Smooth muscle cell (in vitro differentiated cells): ENCODE results near the gene PDK2. TPM values are rescaled to one million over a fixed set of nuclear protein-coding genes. Genes with fewer than 3 reads are reported as not detected.
A peak's percentile ranks its signal among the peaks of the same experiment; 100 is the strongest.

Experiments used
- DNase-seq: peaks from one replicate; lab custom pipeline; 2025; ENCODE audit not compliant: unreplicated experiment; lab: John Stamatoyannopoulos, UW
- H2AFZ ChIP-seq: fragments of 200-600 bp; sonication (generic); 2 replicates; pipeline ENCODE4 v1.6.0; 2016; ENCODE audit warnings: antibody characterized with exemption, low read depth, mild to moderate bottlenecking
- H3F3A ChIP-seq: fragments of 200-600 bp; sonication (generic); 2 replicates; pipeline ENCODE4 v1.6.0; 2017; ENCODE audit warnings: antibody characterized with exemption, low read depth
- H3K27ac ChIP-seq: fragments of 200-600 bp; sonication (generic); 2 replicates; pipeline ENCODE4 v1.5.1; 2016; ENCODE audit warnings: low read depth, mild to moderate bottlenecking
- H3K27me3 ChIP-seq: fragments of 200-600 bp; sonication (generic); 2 replicates; pipeline ENCODE4 v1.6.1; 2016; ENCODE audit warnings: low read depth, mild to moderate bottlenecking
- H3K36me3 ChIP-seq: fragments of 200-600 bp; sonication (generic); 2 replicates; pipeline ENCODE4 v1.5.1; 2016; ENCODE audit warnings: low read depth
- H3K4me1 ChIP-seq: fragments of 200-600 bp; sonication (generic); 2 replicates; pipeline ENCODE4 v1.5.1; 2016; ENCODE audit warnings: low read depth
- H3K4me2 ChIP-seq: fragments of 200-600 bp; sonication (generic); 2 replicates; pipeline ENCODE4 v1.6.0; 2016; ENCODE audit warnings: mild to moderate bottlenecking
- H3K4me3 ChIP-seq: fragments of 200-600 bp; sonication (generic); 2 replicates; pipeline ENCODE4 v1.5.1; 2016; ENCODE audit warnings: mild to moderate bottlenecking
- H3K79me2 ChIP-seq: fragments of 200-600 bp; sonication (generic); 2 replicates; pipeline ENCODE4 v1.6.0; 2016; ENCODE audit warnings: low read depth, mild to moderate bottlenecking
- H3K9ac ChIP-seq: fragments of 200-600 bp; sonication (generic); 2 replicates; pipeline ENCODE4 v1.6.0; 2016; ENCODE audit warnings: low read depth
- H3K9me3 ChIP-seq: fragments of 200-600 bp; sonication (generic); replicated peaks from 2 replicates; pipeline ENCODE4 v1.5.1; 2016; ENCODE audit warnings: low read depth
- H4K20me1 ChIP-seq: fragments of 200-600 bp; sonication (generic); 2 replicates; pipeline ENCODE4 v1.6.0; 2016; ENCODE audit warnings: low read depth
- WGBS: methylation state at CpG from one replicate; pipeline ENCODE4 v1.1.7; 2016; ENCODE audit warnings: low lambda C conversion rate; 5-methylcytosine and 5-hydroxymethylcytosine counted together
- polyA plus RNA-seq: library from polyadenylated mRNA; unstranded; fragments of >200 nt; fragmentation: Nextera tagmentation; extraction: Ambion mirVana; gene quantifications from 2 replicates; pipeline ENCODE4 v1.2.1, GENCODE V29; 2016
- total RNA-seq: library from RNA; depleted of rRNA; stranded (reverse); fragments of >200 nt; gene quantifications from 2 replicates; pipeline ENCODE4 v1.2.3, GENCODE V29; 2014
- TF ChIP-seq, protein P1 (sequence below): fragments of 200-600 bp; sonication (generic); IDR thresholded peaks from 2 replicates; pipeline ENCODE4 v1.5.1; 2017; ENCODE audit warnings: borderline replicate concordance, mild to moderate bottlenecking, antibody characterized with exemption; ENCODE audit not compliant: insufficient read depth, poor library complexity, severe bottlenecking

PDK2 gene
- total and polyA plus RNA-seq, 2 experiments from 2014 or later, result 28.2 to 36.5 TPM

DNA sequence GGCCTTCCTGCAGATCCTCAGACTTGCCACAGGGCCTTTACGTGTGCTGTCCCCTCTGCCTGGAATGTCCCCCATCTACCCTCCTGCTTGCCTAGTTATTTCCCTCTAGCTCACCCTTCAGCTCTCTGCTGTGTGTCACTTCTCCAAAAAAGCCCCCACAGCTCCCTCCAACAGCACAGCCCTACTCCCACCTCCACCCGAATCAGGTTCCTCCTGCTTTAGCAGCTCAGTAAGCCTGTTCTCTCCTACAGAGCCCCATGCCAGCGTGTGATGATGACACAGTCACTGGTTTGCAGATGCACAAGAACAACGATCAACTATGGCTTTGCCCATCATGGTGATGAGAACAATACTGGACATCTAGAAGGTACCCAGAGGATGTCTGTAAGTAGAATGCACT, 41.9 kb downstream of the PDK2 start:
- H4K20me1 ChIP-seq, result peaks cover 72% of the 10 kb centered on the region
- H3K36me3 ChIP-seq, result no peaks in the 10 kb centered on the region
- TF ChIP-seq, protein P1, sequence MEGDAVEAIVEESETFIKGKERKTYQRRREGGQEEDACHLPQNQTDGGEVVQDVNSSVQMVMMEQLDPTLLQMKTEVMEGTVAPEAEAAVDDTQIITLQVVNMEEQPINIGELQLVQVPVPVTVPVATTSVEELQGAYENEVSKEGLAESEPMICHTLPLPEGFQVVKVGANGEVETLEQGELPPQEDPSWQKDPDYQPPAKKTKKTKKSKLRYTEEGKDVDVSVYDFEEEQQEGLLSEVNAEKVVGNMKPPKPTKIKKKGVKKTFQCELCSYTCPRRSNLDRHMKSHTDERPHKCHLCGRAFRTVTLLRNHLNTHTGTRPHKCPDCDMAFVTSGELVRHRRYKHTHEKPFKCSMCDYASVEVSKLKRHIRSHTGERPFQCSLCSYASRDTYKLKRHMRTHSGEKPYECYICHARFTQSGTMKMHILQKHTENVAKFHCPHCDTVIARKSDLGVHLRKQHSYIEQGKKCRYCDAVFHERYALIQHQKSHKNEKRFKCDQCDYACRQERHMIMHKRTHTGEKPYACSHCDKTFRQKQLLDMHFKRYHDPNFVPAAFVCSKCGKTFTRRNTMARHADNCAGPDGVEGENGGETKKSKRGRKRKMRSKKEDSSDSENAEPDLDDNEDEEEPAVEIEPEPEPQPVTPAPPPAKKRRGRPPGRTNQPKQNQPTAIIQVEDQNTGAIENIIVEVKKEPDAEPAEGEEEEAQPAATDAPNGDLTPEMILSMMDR, result no peak
- H3F3A ChIP-seq, result peaks cover 10% of the 10 kb centered on the region
- H3K9me3 ChIP-seq, result no peaks in the 10 kb centered on the region
- no peak for DNase-seq
- H3K27me3 ChIP-seq, result no peaks in the 10 kb centered on the region
- H3K79me2 ChIP-seq, result no peaks in the 10 kb centered on the region
- no peak overlapping the region for H2AFZ ChIP-seq
- H3K9ac ChIP-seq, result no peak overlapping the region
- H3K27ac ChIP-seq, result no peak overlapping the region
- H3K4me3 ChIP-seq, result no peak overlapping the region
- no peaks in the 10 kb centered on the region for H3K4me1 ChIP-seq
- 98% methylated on average over 4 of the region's 4 CpGs for WGBS
- H3K4me2 ChIP-seq, result no peak overlapping the region

DNA sequence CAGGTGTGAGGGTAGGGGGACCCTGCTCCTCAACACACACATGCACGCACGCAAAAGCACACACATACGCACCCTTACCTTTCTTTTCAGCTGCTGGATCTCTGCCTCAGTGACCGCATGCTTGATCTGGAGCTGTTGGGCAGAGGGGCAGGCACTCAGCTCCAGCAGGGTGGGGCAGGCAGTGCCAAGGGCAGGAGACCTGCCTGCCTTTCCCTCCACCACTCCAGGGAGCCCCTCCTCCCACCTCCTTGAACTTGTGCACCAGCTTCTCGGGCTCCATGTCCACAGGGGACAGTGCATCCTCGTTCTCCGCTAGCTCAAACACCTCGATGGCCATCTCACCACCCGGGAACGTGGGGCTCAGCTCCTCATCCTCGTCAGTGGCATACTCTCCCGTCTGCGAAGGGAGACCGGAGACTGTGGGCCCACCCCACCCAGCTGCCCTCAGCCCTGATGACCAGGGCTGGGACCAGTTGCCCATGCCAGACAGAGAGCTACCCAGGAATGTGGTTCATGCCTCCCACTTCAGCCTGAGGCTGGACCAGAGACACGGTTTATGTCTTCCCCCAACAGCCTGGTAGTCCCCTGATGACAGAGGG, 44.1 kb downstream of the PDK2 start:
- WGBS, result 92% methylated on average over 15 of the region's 15 CpGs
- no peaks in the 10 kb centered on the region for H3K36me3 ChIP-seq

DNA sequence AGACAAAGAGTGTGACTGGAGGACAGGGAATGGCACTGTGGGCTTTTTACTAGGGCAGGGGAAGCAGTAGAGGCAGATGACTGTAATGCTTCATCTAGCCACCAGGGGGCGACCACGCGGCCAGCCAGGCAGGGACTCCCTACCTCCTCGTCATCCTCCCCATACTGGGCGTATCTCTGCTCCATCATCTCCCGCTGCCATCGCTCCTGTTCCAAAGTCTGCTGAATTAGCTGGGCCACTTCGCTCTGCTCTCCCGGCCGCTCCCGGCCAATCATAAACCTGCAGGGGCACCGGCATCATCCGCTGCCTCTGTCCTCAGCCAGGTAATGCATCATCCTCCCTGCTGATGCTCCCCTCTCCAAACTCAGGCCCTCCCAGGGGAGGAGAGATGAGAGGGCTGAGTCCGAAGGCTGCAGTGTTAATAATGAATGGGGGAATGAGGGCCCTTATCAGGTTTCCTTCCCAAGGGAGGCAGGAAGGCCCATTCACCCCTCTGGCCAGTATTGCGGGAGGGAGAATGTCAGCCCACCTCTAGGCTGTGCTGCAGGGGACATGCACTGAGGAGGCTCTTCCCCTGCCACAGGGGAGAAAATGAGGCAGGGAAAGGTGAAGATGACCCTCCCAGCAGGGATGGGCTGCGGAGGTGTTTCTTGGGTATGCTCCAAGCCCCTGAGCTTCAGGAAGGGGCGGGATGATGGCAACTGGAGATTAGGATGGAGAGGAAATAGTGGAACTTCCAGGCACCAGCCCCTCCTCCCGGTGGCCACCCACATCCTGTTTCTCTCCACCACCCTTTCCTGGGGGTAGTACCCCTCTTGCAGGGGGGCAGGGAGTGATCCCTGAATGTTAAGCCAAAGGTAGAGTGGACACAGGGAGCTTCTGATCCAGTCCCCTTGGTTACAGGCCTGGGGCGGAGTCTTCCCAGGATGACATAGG, 45.1 kb downstream of the PDK2 start:
- Histone ChIP-seq H3K9me3 (no peaks in the 10 kb centered on the region), H3K27me3 (no peaks in the 10 kb centered on the region), H3K27ac (no peak overlapping the region), H3K4me2 (no peak overlapping the region), H3K36me3 (no peaks in the 10 kb centered on the region), H3K4me1 (no peaks in the 10 kb centered on the region), H3K79me2 (peaks cover 16% of the 10 kb centered on the region), H2AFZ (no peak overlapping the region), H4K20me1 (peaks cover 91% of the 10 kb centered on the region), H3K4me3 (no peak overlapping the region), H3K9ac (no peak overlapping the region), H3F3A (no peaks in the 10 kb centered on the region)
- 44% methylated on average over 17 of the region's 19 CpGs for WGBS
- DNase-seq, result peak; percentile 35
- TF ChIP-seq, protein P1, result peak; percentile 87

More for the DNA sequence above, 44.1 kb downstream of the PDK2 start:
- Histone ChIP-seq H2AFZ (no peak overlapping the region), H3K79me2 (peaks cover 11% of the 10 kb centered on the region), H3F3A (no peaks in the 10 kb centered on the region), H3K9ac (no peak overlapping the region), H3K4me1 (no peaks in the 10 kb centered on the region), H3K27ac (no peak overlapping the region), H4K20me1 (peaks cover 82% of the 10 kb centered on the region), H3K27me3 (no peaks in the 10 kb centered on the region), H3K4me3 (no peak overlapping the region), H3K9me3 (no peaks in the 10 kb centered on the region), H3K4me2 (no peak overlapping the region)
- TF ChIP-seq, protein P1, result no peak
- DNase-seq, result no peak
